GM12892 (cell line): Measurements from ENCODE around the gene TRIM2.

Source experiments
- POLR2A ChIP-seq: IDR thresholded peaks from 2 replicates; pipeline ENCODE4 v1.6.1; 2011; ENCODE audit warnings: low read depth, low read length, control low read depth
- POLR2AphosphoS5 ChIP-seq: IDR thresholded peaks from 2 replicates; pipeline ENCODE4 v1.6.1; 2011; ENCODE audit warnings: low read depth, low read length, control low read depth
- TAF1 ChIP-seq: IDR thresholded peaks from 2 replicates; pipeline ENCODE4 v1.6.1; 2011; ENCODE audit warnings: low read depth, mild to moderate bottlenecking, control low read depth, low read length, borderline replicate concordance

- TF ChIP-seq POLR2AphosphoS5 (no peak), POLR2A (no peak), TAF1 (no peak)
Observed at GRCh38 chr4:153332936-153333335, 128.7 kb downstream of the TRIM2 start.
